ENCODE measurements around the gene DEAF1.

Gene DEAF1

GRCh38 chr11:625636-626268, 69.3 kb downstream of the DEAF1 start:
- no peak for DNase-seq (ENCODE audit: low read depth in 1 of 2, low spot score in 1 of 2)

- no peak for DNase-seq (ENCODE audit: low read depth in 1 of 2, low spot score in 1 of 2)
Measured at GRCh38 chr11:624705-625635, 70.1 kb downstream of the DEAF1 start, which contains the start of gene CDHR5. Gene CDHR5, minus strand, starts transcription at chr11:624955. Its CDS starts 53 bp downstream, at chr11:624902.

GRCh38 chr11:623999-624704, 70.9 kb downstream of the DEAF1 start:
- DNase-seq (ENCODE audit: low read depth in 1 of 2, low spot score in 1 of 2) = no peak

GRCh38 chr11:623349-623869, 71.6 kb downstream of the DEAF1 start:
- DNase-seq (ENCODE audit: low read depth in 1 of 2, low spot score in 1 of 2) = no peak

GRCh38 chr11:621838-622237, 73.2 kb downstream of the DEAF1 start:
- no peak for DNase-seq (ENCODE audit: low read depth in 1 of 2, low spot score in 1 of 2)

- no peak for DNase-seq (ENCODE audit: low read depth in 1 of 2, low spot score in 1 of 2)
Measured at GRCh38 chr11:620935-621814, 73.8 kb downstream of the DEAF1 start.

GRCh38 chr11:620201-620600, 74.8 kb downstream of the DEAF1 start:
- no peak for DNase-seq (ENCODE audit: low read depth in 1 of 2, low spot score in 1 of 2)

- DNase-seq (ENCODE audit: low read depth in 1 of 2, low spot score in 1 of 2) = no peak
Measured at GRCh38 chr11:619628-620050, 75.4 kb downstream of the DEAF1 start.

- DNase-seq (ENCODE audit: low read depth in 1 of 2, low spot score in 1 of 2) = no peak
Measured at GRCh38 chr11:618856-619627, 76.0 kb downstream of the DEAF1 start.

GRCh38 chr11:617912-618682, 76.9 kb downstream of the DEAF1 start:
- DNase-seq (ENCODE audit: low read depth in 1 of 2, low spot score in 1 of 2) = no peak

GRCh38 chr11:617199-617911, 77.7 kb downstream of the DEAF1 start:
- no peak for DNase-seq (ENCODE audit: low read depth in 1 of 2, low spot score in 1 of 2)

GRCh38 chr11:616320-617198, 78.5 kb downstream of the DEAF1 start:
- no peak for DNase-seq (ENCODE audit: low read depth in 1 of 2, low spot score in 1 of 2)

- peak; percentile 72 to 77 for DNase-seq (ENCODE audit: low read depth in 1 of 2, low spot score in 1 of 2)
Measured at GRCh38 chr11:615504-616319, 79.3 kb downstream of the DEAF1 start, which contains the start of gene IRF7. Gene IRF7, minus strand, starts transcription at chr11:615950. Its CDS starts 586 bp downstream, at chr11:615364.

- DNase-seq (ENCODE audit: low read depth in 1 of 2, low spot score in 1 of 2) = no peak
Measured at GRCh38 chr11:614623-615503, 80.2 kb downstream of the DEAF1 start.

- no peak for DNase-seq (ENCODE audit: low read depth in 1 of 2, low spot score in 1 of 2)
Measured at GRCh38 chr11:614021-614622, 80.9 kb downstream of the DEAF1 start.
